ENCODE results near the gene IL26. TPM values are rescaled to one million over a fixed set of nuclear protein-coding genes. Genes with fewer than 3 reads are reported as not detected.

The IL26 gene
- total RNA-seq, result not detected in 2 replicates

DNA sequence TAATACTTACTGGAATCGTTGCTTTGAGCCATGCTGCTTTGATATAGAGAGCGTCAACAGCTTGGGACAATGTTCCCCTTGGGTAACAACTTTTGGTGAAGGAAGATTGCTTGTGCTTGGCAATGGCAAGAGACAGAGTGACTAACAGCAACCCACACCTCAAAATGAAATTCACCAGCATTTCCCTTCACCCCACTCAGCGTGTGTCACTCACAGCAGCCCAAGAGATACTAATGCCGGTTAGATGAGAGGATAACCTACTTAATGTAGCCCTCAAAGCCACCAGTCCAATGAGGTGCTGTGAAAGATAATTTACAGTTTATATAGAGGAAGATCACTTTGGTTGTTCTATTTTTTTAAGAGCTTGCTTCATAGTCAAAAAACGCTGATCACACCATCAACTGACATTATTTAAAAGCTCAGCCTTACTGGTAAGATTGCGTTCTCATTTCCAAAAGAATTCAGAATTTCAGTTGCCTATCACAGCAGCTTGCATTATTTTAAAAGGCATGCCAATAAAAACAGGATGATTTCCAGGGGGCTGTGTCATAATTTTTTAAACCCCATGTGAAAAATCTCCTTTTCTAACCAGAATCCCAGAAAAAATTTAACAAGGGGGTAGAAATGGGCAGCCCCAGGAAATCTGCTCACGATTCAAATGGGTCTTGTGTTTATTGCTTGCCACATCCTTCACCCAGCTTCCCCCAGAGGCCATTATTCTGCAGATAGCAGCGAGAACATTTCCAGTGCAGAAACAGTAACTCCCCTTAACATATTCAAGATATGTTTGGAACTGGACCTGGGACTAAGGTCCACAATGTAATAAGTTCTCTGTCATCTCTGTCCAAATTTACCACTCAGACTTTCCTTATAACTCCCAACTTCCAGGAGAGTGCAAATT lies at the start of gene IL26:
Gene IL26 (minus strand): TSS at position 235 of the 901 bp plus-strand sequence. CDS start 54 bp downstream, at position 181.

GRCh38 chr12:68253504-68253903 lies 27.9 kb upstream of the IL26 start, which contains the start of gene IL22:
Gene IL22 (minus strand): TSS chr12:68253604. CDS start chr12:68253448, 156 bp downstream.

GRCh38 chr12:68159681-68160304 lies 65.8 kb downstream of the IL26 start, which contains the start of gene IFNG:
Gene IFNG (minus strand): TSS chr12:68159740. CDS start chr12:68159615, 125 bp downstream.

Other genes with a start within 250 kb of the IL26 start
- gene IFNG-AS1, start 236.4 kb downstream of the IL26 start, total RNA-seq, result under 0.01 TPM in 1 of 2 replicates, not detected in the other
- gene IFNG, start 66.1 kb downstream of the IL26 start, total RNA-seq, result not detected in 2 replicates
- gene IL22, start 27.8 kb upstream of the IL26 start, total RNA-seq, result not detected in 2 replicates
- 6.1 and 10.7 TPM in 2 replicates for gene MDM1, start 106.6 kb upstream of the IL26 start, total RNA-seq

Data from bronchial smooth muscle cell (primary cell).